ENCODE measurements around the gene SLC47A2.

The SLC47A2 gene

DNA sequence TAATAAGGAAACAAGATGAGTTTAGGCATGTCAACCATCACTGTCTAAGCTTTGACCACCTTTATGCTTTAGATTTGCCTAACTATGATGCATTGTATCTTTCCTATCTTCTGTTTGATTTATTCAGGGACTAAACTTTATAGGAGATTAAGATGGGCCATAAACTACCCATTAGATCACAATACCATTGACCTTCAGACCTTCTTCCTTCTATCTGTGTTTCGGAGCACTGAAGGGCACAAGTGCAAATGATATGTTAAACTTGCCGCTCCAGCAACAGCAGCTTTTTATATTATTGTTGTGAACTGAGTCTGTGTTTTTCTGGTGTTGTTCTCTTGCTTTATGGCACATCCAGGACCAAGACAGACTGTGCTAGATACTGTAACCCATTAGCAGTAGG is 84.5 kb downstream of the SLC47A2 start:
- DNase-seq = no peak

DNA sequence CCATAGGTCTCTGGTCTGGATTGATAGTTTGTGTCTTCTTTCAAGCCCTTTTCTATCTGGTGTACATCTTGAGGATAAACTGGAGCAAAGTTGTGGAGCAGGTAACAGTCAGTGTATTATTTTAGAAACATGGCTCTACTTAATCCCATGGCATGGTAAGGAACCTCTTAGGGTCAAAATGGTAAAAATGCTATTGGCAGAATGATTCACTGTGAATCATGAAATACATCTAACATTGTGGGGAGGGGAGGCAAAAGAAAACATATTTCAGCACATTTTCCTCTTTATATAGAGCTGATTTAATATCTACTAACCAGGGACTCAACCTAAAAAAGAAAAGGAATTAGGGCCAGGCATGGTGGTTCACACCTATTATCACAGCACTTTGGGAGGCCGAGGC is 85.7 kb downstream of the SLC47A2 start:
- DNase-seq = no peak

- DNase-seq = no peak
Measured at GRCh38 chr17:19630035-19630434, 86.3 kb downstream of the SLC47A2 start.

GRCh38 chr17:19629449-19629848 is 86.9 kb downstream of the SLC47A2 start:
- DNase-seq = no peak

Measured in CD4-positive, alpha-beta T cell treated with Interferon alpha-2 for 1 hour (primary cell).